Calu3 (cell line): ENCODE measurements around the gene SLC34A2. TPM values are rescaled to one million over a fixed set of nuclear protein-coding genes. Genes with fewer than 3 reads are reported as not detected.

Experiments used
- BruUV-seq: library from RNA; stranded (reverse); fragments of 400-500 nt; replicated peaks from 2 replicates; lab custom pipeline; 2021; lab: Mats Ljungman, UMichigan
- CTCF ChIA-PET: fragments of 300-600 bp; sonication (Branson Sonifier 250); formaldehyde crosslinking; loops from one replicate; lab custom pipeline; 2022; ENCODE audit warnings: antibody characterized with exemption; lab: Charles Lee
- DNase-seq: peaks from one replicate; pipeline ENCODE4 v3.0.0; 2022
- H3K27ac Mint-ChIP-seq: one replicate; pipeline ENCODE4 v1.8.0; 2022; ENCODE audit warnings: mixed read lengths; ENCODE audit not compliant: unreplicated experiment
- H3K27me3 Mint-ChIP-seq: one replicate; pipeline ENCODE4 v1.8.0; 2022; ENCODE audit warnings: mixed read lengths; ENCODE audit not compliant: unreplicated experiment
- H3K36me3 Mint-ChIP-seq: one replicate; pipeline ENCODE4 v1.8.0; 2022; ENCODE audit warnings: mild to moderate bottlenecking, moderate library complexity, mixed read lengths; ENCODE audit not compliant: insufficient read depth, unreplicated experiment
- H3K4me1 Mint-ChIP-seq: one replicate; pipeline ENCODE4 v1.8.0; 2022; ENCODE audit warnings: mild to moderate bottlenecking, low read depth, mixed read lengths; ENCODE audit not compliant: unreplicated experiment
- H3K4me3 Mint-ChIP-seq: one replicate; pipeline ENCODE4 v1.8.0; 2022; ENCODE audit warnings: mild to moderate bottlenecking, low read depth, moderate library complexity, mixed read lengths; ENCODE audit not compliant: unreplicated experiment
- H3K9me3 Mint-ChIP-seq: one replicate; pipeline ENCODE4 v1.8.0; 2022; ENCODE audit warnings: low read depth, mixed read lengths; ENCODE audit not compliant: unreplicated experiment
- CTCF ChIP-seq: fragments of 200-600 bp; IDR thresholded peaks from one replicate; pipeline ENCODE4 v1.8.0; 2022; ENCODE audit warnings: antibody characterized with exemption; ENCODE audit not compliant: unreplicated experiment
- intact Hi-C: fragments of 100-400 bp; cut with micrococcal nuclease; formaldehyde crosslinking; loops from one replicate; pipeline ENCODE4 v1.10.0; 2022; ENCODE audit not compliant: unreplicated experiment
- total RNA-seq: library from RNA; stranded (reverse); gene quantifications from 2 replicates; pipeline ENCODE4 v1.2.3, GENCODE V29; 2022

Gene SLC34A2
- total RNA-seq, 1 experiment from 2014 or later = 23.0 TPM

- no peak for TF ChIP-seq CTCF
- Mint-ChIP-seq H3K27ac (no peak overlapping the region), H3K9me3 (no peaks in the 10 kb centered on the region), H3K4me1 (no peaks in the 10 kb centered on the region), H3K36me3 (no peaks in the 10 kb centered on the region), H3K27me3 (no peaks in the 10 kb centered on the region), H3K4me3 (no peak overlapping the region)
- intact Hi-C loops = no loop called here
- no TSS peak for BruUV-seq
- CTCF ChIA-PET = interaction anchor here (0.6 kb wide), 1 partner anchor 891 kb away, joined by 3 read pairs; no protein-coding TSS in a partner anchor
- DNase-seq = no peak
Observed at GRCh38 chr4:25727711-25728493, 72.3 kb downstream of the SLC34A2 start.

Other genes starting within 250 kb of the SLC34A2 start
- 116 and 120 TPM in 2 replicates for gene SEL1L3, start 207.1 kb downstream of the SLC34A2 start, total RNA-seq